Omental fat pad (tissue), 4 donors: Measurements from ENCODE around the gene MRFAP1L1. TPM values are rescaled to one million over a fixed set of nuclear protein-coding genes. Genes with fewer than 3 reads are reported as not detected.

Experiments
- ATAC-seq: fragments of 150-250 bp; one replicate; pipeline ENCODE4 v1.9.1; 2016; ENCODE audit warnings: mild to moderate bottlenecking, moderate library complexity; ENCODE audit not compliant: low FRiP score
- DNase-seq: peaks from one replicate; pipeline ENCODE4 v3.0.0-alpha.2; 2019; ENCODE audit warnings: low spot score
- total RNA-seq, 4 donors: library from RNA; depleted of rRNA; stranded (reverse); fragments of >200 nt; gene quantifications; one replicate each; pipeline ENCODE4 v1.1.0, GENCODE V29; 2016
- TF ChIP-seq, protein P1 (sequence below), 3 donors: fragments of 450-650 bp; IDR thresholded peaks; one replicate each; pipeline ENCODE4 v1.5.1; 2016 to 2017; ENCODE audit warnings: antibody characterized with exemption in 3 of 3, mild to moderate bottlenecking in 3 of 3, moderate library complexity in 2 of 3

Gene MRFAP1L1
- total RNA-seq, 4 donors from 2014 or later = 42.7 to 56.3 (median 45.9) TPM

DNA sequence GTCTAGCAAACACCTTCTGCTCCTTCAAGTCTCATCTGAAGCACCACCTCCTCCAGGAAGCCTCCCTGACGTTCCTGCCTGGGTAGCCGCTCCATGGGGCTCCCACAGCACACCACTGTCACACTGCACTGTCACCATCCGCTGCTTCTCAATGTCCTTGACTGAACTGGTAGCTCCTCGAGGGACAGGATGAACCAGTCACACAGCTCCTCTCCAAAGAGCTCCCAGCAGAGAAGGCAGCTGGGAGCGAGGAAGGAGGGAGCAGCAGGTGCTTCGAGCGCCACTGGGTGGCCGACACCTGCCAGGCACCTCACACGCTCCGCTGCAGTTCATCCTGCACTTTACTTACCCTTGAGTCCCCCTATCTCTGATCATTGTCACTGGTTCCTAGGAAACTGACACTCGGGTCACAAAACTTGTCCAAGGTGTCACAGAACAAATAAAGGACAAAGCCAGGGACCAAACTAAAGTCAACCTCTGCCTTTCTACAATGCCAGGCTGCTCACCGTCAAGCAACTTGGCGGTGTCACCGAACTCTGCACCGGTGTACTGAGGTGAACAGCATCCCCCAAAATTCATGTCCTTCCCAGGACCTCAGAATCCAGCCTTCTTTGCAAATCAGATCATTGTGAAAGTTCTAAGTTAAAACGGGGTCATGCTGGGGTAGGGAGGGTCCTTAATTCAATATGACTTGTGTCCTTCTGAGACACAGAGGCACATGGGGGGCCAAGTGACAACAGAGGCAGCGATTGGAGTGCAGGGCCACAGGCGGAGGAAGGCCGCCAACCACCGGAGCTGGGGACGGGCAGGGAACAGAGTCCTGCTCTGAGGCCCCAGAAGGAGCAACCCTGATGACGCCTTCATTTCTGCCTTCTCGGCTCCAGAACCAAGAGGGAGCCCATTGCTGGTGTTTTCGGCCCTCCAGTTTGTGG is 21.5 kb downstream of the MRFAP1L1 start:
- DNase-seq (no peak), ATAC-seq (no peak)
- TF ChIP-seq, protein P1, sequence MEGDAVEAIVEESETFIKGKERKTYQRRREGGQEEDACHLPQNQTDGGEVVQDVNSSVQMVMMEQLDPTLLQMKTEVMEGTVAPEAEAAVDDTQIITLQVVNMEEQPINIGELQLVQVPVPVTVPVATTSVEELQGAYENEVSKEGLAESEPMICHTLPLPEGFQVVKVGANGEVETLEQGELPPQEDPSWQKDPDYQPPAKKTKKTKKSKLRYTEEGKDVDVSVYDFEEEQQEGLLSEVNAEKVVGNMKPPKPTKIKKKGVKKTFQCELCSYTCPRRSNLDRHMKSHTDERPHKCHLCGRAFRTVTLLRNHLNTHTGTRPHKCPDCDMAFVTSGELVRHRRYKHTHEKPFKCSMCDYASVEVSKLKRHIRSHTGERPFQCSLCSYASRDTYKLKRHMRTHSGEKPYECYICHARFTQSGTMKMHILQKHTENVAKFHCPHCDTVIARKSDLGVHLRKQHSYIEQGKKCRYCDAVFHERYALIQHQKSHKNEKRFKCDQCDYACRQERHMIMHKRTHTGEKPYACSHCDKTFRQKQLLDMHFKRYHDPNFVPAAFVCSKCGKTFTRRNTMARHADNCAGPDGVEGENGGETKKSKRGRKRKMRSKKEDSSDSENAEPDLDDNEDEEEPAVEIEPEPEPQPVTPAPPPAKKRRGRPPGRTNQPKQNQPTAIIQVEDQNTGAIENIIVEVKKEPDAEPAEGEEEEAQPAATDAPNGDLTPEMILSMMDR (IDR thresholded peaks at IDR 0.05) = no peak

DNA sequence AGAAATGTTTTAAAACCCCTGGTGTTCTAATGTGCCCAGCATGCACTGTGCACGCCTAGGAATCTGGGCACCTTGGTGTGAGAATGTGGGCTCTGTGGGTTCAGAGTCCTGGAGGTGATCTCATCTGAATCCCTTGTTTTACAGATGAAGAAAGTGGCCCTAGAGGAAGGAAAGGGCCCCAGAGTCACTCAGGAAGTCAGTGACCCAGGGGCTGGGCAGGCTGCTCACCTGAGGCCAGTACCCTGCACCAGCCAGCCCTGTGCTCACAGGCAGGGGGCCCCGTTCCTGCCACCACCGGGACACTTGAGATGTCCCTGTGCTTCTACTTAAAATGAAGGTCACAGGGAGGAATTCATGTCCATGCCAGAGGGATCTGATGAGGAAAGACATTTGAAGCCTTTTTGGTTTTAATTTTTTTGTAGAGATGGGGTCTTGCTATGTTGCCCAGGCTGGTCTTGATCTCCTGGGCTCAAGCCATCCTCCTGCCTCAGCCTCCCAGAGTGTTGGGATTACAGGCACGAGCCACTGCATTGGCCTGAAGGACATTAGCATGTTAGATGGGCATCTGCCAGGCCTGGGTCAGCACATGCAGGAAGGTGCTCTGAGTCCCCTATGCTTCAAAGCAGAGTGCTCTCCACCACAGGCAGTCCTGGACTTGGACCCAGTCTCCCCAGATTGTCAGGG is 23.4 kb downstream of the MRFAP1L1 start:
- no peak for DNase-seq
- ATAC-seq = no peak
- TF ChIP-seq, protein P1 (IDR thresholded peaks at IDR 0.05) = no peak

DNA sequence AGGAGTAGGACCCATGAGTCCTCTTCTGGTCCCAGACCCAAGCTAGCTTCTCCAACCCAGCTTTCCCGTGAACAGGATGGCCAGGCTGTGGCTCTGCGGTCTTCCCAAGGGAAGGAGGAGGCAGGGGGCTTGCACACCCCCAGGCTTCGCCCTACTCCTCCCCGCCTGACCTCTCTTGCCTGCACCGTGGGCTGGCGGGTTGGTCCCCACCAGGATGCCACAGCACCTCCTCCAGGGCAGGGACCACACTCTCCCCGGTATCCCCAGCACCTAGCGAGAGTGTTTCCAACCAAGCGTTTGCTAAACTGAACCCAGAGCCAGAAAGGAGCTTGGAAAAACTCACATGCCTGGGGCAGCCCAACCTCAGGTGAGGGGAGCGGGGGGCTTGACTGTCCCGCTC is 25.0 kb downstream of the MRFAP1L1 start:
- no peak for ATAC-seq
- no peak for DNase-seq
- TF ChIP-seq, protein P1 (IDR thresholded peaks at IDR 0.05) = no peak

DNA sequence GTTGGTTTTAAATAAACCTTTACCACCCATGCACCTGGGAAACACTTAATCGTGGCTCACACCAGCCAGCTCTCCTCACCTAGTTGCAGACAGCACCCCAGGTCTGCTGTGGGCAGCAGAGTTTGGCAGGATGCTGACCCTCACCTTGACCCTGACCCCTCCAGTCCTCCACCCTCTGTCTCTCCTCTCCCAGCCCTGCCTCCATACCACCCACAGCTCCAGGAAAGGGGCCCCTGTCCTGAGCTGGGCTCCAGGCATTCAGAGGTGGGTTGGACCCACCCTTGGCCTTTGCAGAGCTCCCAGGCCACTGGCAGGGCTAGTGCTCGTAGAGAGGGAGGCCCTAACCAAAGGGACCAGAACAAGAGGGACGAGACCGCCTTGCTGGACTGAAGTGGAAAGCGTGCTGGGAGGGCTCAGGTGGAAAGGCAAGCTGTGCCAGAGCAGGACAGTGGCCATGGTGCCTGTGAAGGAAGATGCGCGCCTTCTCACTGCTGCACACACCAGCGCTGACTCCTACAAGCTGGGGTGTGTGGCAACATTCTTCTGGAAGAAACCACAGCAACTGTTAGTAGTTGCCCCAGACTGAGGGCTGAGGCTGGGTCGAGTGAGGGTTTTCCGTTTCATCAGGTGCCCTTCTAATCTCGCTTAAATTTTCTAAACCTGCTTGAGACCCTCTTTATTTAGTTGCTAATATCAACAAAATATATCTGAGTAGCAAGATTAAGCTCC is 26.6 kb downstream of the MRFAP1L1 start:
- DNase-seq (no peak), ATAC-seq (no peak)
- TF ChIP-seq, protein P1 (IDR thresholded peaks at IDR 0.05) = no peak

DNA sequence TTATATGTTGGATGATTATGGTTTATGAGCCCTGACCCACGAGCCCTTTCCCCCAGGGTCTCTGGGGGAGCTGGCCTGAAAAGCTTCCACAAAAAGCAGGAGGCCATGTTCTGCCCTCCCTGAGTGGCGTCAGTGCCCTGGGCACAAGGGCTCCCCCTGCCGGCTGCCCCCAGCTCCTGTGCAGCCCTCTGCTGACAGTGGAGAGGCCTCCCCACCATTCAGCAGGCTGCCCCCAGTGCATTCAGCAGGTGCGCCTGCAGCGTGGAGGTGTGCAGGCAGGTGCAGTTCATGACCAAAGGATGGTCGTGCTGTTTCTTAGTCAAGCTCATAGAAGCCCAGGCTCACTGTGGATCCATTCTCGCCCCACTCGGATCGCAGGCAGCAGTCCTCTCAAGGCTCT is 28.5 kb downstream of the MRFAP1L1 start:
- TF ChIP-seq, protein P1 (IDR thresholded peaks at IDR 0.05) = no peak
- DNase-seq = no peak
- ATAC-seq = no peak

DNA sequence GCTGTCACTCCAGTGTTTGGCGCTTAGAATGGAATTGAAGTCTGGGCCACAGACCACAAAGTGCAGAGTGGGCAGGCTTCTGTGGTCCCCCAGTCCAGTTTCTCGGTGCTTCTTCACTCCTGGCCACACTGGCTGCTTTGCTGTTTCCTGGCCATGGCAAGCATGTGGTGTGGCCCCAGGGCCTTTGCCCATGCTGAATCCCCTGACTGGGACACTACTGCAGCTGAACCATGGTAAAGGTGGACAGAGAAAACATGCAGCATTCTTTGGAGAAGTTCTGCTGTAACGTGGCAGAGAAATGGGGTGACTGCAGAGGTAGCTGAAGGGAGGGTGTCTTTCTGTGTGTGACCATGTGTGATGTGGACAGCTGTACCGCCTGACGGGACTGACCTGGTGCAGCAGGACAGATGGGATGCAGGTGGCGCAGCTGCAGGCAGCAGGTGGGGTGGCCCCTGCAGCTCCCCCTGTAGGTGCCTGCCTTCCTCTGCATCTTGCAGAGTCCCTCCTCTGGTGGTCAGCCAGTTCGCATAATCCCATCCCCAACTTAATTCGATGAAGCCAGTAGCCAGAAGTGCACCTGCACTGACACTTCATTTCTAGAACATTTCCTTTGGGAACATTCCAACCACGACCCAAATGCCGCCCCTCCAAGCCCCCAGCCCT is 29.2 kb downstream of the MRFAP1L1 start:
- TF ChIP-seq, protein P1 (IDR thresholded peaks at IDR 0.05) = no peak
- DNase-seq = no peak
- ATAC-seq = no peak
